ENCODE results near the gene ARHGAP24. TPM values are rescaled to one million over a fixed set of nuclear protein-coding genes. Genes with fewer than 3 reads are reported as not detected.

ARHGAP24 gene
- polyA plus RNA-seq, 1 of the 3 experiments (the other 2 are of a cell fraction): 1.4 TPM

DNA sequence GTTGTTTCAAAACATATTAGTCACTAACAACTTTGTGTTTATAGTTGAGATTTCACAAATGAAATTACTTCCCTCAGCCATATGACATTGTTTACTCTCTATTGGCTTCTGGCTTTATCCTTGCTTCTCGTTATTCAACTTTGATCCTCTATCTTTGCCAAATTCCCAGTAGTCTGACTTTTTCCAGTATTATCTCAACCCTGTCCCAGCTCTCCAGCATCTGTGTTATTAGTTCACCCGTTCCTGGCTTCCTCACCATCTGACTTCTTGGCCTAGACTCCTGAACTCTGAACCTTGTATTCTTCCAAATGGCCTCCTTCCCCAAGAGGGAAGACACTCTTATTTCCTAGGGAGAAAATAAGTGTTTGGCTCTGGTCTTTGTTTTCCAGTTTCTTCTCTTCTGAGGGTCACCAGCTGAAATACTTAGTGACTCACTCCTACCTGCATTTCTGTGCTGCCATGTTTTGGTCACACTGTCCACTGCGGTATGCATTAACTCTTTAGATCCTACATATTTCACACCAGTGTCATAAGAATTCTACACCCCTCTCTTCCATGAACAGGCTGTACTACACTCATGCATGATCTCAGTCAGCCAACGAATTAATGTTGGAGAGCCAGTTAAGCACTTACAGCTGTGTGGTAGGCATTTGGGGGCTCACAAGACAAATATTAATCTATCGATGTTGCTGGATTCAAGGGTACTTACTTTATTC lies 17.0 kb upstream of the ARHGAP24 start:
- no peaks in the 10 kb centered on the region; a peak in 1 of 4 replicates for H3K4me1 ChIP-seq (ENCODE audit: control insufficient read depth in 1 of 2, insufficient read depth in 2 of 2, low read depth in 1 of 2, low read length in 1 of 2)
- no peaks in the 10 kb centered on the region for H3K9me3 ChIP-seq
- no peak overlapping the region for H3K4me3 ChIP-seq (ENCODE audit: low read depth in 2 of 2, low read length in 1 of 2)
- no peak for DNase-seq
- no peak overlapping the region for H3K27ac ChIP-seq (ENCODE audit: low read depth in 2 of 2, low read length in 1 of 2)
- H3K79me2 ChIP-seq (ENCODE audit: insufficient read depth): no peaks in the 10 kb centered on the region
- ChIA-PET CTCF (interaction anchor here (1.0 kb wide), 1 partner anchor 87 kb away, joined by 3 read pairs; no protein-coding TSS in a partner anchor), POLR2A (no interaction called here)
- WGBS (ENCODE audit: low lambda C conversion rate): 78% methylated on average over 5 of the region's 5 CpGs
- H2AFZ ChIP-seq (ENCODE audit: low read depth): no peak overlapping the region
- H3K4me2 ChIP-seq: no peak overlapping the region
- H3K9me2 ChIP-seq: no peaks in the 10 kb centered on the region
- TF ChIP-seq, protein P1, sequence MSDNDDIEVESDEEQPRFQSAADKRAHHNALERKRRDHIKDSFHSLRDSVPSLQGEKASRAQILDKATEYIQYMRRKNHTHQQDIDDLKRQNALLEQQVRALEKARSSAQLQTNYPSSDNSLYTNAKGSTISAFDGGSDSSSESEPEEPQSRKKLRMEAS (IDR thresholded peaks at IDR 0.05; ENCODE audit: low read depth): no peak
- no peak for TF ChIP-seq RXRA (IDR thresholded peaks at IDR 0.05; ENCODE audit: borderline replicate concordance, low read depth)
- TF ChIP-seq REST (IDR thresholded peaks at IDR 0.05; ENCODE audit: low read depth, low read length): no peak
- TF ChIP-seq, protein P2, sequence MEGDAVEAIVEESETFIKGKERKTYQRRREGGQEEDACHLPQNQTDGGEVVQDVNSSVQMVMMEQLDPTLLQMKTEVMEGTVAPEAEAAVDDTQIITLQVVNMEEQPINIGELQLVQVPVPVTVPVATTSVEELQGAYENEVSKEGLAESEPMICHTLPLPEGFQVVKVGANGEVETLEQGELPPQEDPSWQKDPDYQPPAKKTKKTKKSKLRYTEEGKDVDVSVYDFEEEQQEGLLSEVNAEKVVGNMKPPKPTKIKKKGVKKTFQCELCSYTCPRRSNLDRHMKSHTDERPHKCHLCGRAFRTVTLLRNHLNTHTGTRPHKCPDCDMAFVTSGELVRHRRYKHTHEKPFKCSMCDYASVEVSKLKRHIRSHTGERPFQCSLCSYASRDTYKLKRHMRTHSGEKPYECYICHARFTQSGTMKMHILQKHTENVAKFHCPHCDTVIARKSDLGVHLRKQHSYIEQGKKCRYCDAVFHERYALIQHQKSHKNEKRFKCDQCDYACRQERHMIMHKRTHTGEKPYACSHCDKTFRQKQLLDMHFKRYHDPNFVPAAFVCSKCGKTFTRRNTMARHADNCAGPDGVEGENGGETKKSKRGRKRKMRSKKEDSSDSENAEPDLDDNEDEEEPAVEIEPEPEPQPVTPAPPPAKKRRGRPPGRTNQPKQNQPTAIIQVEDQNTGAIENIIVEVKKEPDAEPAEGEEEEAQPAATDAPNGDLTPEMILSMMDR (IDR thresholded peaks at IDR 0.05): no peak
- TF ChIP-seq, protein P3, sequence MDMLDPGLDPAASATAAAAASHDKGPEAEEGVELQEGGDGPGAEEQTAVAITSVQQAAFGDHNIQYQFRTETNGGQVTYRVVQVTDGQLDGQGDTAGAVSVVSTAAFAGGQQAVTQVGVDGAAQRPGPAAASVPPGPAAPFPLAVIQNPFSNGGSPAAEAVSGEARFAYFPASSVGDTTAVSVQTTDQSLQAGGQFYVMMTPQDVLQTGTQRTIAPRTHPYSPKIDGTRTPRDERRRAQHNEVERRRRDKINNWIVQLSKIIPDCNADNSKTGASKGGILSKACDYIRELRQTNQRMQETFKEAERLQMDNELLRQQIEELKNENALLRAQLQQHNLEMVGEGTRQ (IDR thresholded peaks at IDR 0.05; ENCODE audit: borderline replicate concordance, low read depth, low read length): no peak
- no peak for TF ChIP-seq GATA2 (CRISPR knock-in tag; IDR thresholded peaks at IDR 0.05)
- TF ChIP-seq SMC3 (IDR thresholded peaks at IDR 0.05; ENCODE audit: low read depth, low read length): no peak
- TF ChIP-seq PBX3 (IDR thresholded peaks at IDR 0.05): no peak
- TF ChIP-seq SIN3A (IDR thresholded peaks at IDR 0.05; ENCODE audit: borderline replicate concordance, low read depth, low read length): no peak
- no peak for TF ChIP-seq EZH2phosphoT487 (IDR thresholded peaks at IDR 0.05; ENCODE audit: borderline replicate concordance, low read depth)
- TF ChIP-seq GABPA (IDR thresholded peaks at IDR 0.05; ENCODE audit: low read depth): no peak
- TF ChIP-seq FOSL2 (IDR thresholded peaks at IDR 0.05; ENCODE audit: borderline replicate concordance, low read depth): no peak
- no peaks in the 10 kb centered on the region for H3F3A ChIP-seq (replicated peaks; ENCODE audit: insufficient read depth)
- no peak overlapping the region for H3K9ac ChIP-seq
- H3K36me3 ChIP-seq (replicated peaks in 1 of 2; ENCODE audit: control insufficient read depth in 1 of 2, insufficient read depth in 2 of 2, low read length in 1 of 2): no peaks in the 10 kb centered on the region
- H3K27me3 ChIP-seq (ENCODE audit: insufficient read depth): no peaks in the 10 kb centered on the region
- H4K20me1 ChIP-seq (ENCODE audit: insufficient read depth): no peaks in the 10 kb centered on the region

Data from SK-N-SH (cell line).